ENCODE data around the gene CHCHD5.
A peak's percentile ranks its signal among the peaks of the same experiment; 100 is the strongest.

CHCHD5 gene

GRCh38 chr2:112625474-112626114 lies 41.2 kb downstream of the CHCHD5 start:
- DNase-seq, result no peak

GRCh38 chr2:112626604-112627059 lies 42.2 kb downstream of the CHCHD5 start:
- peak; percentile 63 for DNase-seq

- no peak for DNase-seq
Measured at GRCh38 chr2:112627060-112628040, 42.9 kb downstream of the CHCHD5 start.

- no peak for DNase-seq
Measured at GRCh38 chr2:112629224-112629623, 44.8 kb downstream of the CHCHD5 start.

GRCh38 chr2:112629823-112630222 lies 45.4 kb downstream of the CHCHD5 start:
- no peak for DNase-seq

- no peak for DNase-seq
Measured at GRCh38 chr2:112630268-112630667, 45.9 kb downstream of the CHCHD5 start.

GRCh38 chr2:112633708-112634107 lies 49.3 kb downstream of the CHCHD5 start:
- no peak for DNase-seq

GRCh38 chr2:112634153-112634873 lies 49.9 kb downstream of the CHCHD5 start:
- no peak for DNase-seq

GRCh38 chr2:112634874-112635157 lies 50.4 kb downstream of the CHCHD5 start:
- DNase-seq, result no peak

GRCh38 chr2:112636605-112637288 lies 52.3 kb downstream of the CHCHD5 start:
- no peak for DNase-seq

- DNase-seq, result no peak
Measured at GRCh38 chr2:112637289-112637660, 52.9 kb downstream of the CHCHD5 start.
